Activated naive CD4-positive, alpha-beta T cell treated with anti-CD3 and anti-CD28 coated beads, Interleukin-2, amount 50 U/mL, for 16 hours (primary cell): ENCODE measurements around the gene OTOL1.
"Not testable (repeated sequence)": the region's sequence is repeated elsewhere in the genome, so short reads cannot be mapped to it uniquely, and the experiment has no call there.

Experiments used
- DNase-seq: peaks from one replicate; pipeline ENCODE4 v3.0.0-alpha.2; 2020

The OTOL1 gene

GRCh38 chr3:161496508-161496907 lies at the start of gene OTOL1:
Gene OTOL1 (plus strand): TSS chr3:161496808. CDS start chr3:161496808, 0 bp downstream.
- no peak for DNase-seq

GRCh38 chr3:161449785-161450184 lies 46.8 kb upstream of the OTOL1 start:
- DNase-seq = no peak

- no peak for DNase-seq
Measured at GRCh38 chr3:161452179-161452578, 44.4 kb upstream of the OTOL1 start.

- DNase-seq = no peak
Measured at GRCh38 chr3:161454615-161455014, 42.0 kb upstream of the OTOL1 start.

GRCh38 chr3:161455962-161456361 lies 40.6 kb upstream of the OTOL1 start:
- DNase-seq = no peak

GRCh38 chr3:161462138-161462537 lies 34.5 kb upstream of the OTOL1 start:
- no peak for DNase-seq

GRCh38 chr3:161471211-161471610 lies 25.4 kb upstream of the OTOL1 start:
- DNase-seq = no peak

- no peak for DNase-seq
Measured at GRCh38 chr3:161474139-161474538, 22.5 kb upstream of the OTOL1 start.

- DNase-seq = no peak
Measured at GRCh38 chr3:161474741-161475140, 21.9 kb upstream of the OTOL1 start.

- no peak for DNase-seq
Measured at GRCh38 chr3:161475206-161475605, 21.4 kb upstream of the OTOL1 start.

GRCh38 chr3:161475905-161476304 lies 20.7 kb upstream of the OTOL1 start:
- DNase-seq = no peak

GRCh38 chr3:161484226-161484625 lies 12.4 kb upstream of the OTOL1 start:
- no peak for DNase-seq

- DNase-seq = not testable (repeated sequence)
Measured at GRCh38 chr3:161488284-161488683, 8.3 kb upstream of the OTOL1 start.

- DNase-seq = no peak
Measured at GRCh38 chr3:161489395-161489794, 7.2 kb upstream of the OTOL1 start.

- not testable (repeated sequence) for DNase-seq
Measured at GRCh38 chr3:161490845-161491244, 5.8 kb upstream of the OTOL1 start.

GRCh38 chr3:161498259-161498921 lies 1.8 kb downstream of the OTOL1 start:
- DNase-seq = no peak

- DNase-seq = no peak
Measured at GRCh38 chr3:161500068-161500796, 3.6 kb downstream of the OTOL1 start.

GRCh38 chr3:161503271-161503670 lies 6.7 kb downstream of the OTOL1 start:
- no peak for DNase-seq

- no peak for DNase-seq
Measured at GRCh38 chr3:161508852-161509477, 12.4 kb downstream of the OTOL1 start.

- DNase-seq = no peak
Measured at GRCh38 chr3:161510510-161511260, 14.1 kb downstream of the OTOL1 start.

GRCh38 chr3:161523916-161524315 lies 27.3 kb downstream of the OTOL1 start:
- no peak for DNase-seq

GRCh38 chr3:161531930-161532329 lies 35.3 kb downstream of the OTOL1 start:
- no peak for DNase-seq

- no peak for DNase-seq
Measured at GRCh38 chr3:161540594-161540993, 44.0 kb downstream of the OTOL1 start.
